Measurements from ENCODE around the gene FBXO42.

GRCh38 chr1:16211824-16212223, 140.5 kb downstream of the FBXO42 start:
- no peak for TF ChIP-seq MAX (IDR thresholded peaks at IDR 0.05; ENCODE audit: low read depth, low read length)
- no peak for TF ChIP-seq CTCF (IDR thresholded peaks at IDR 0.05; ENCODE audit: low read depth, low read length)
- TF ChIP-seq POLR2A (IDR thresholded peaks at IDR 0.05; ENCODE audit: extremely low read depth, insufficient read length), result no peak
- TF ChIP-seq MYC (IDR thresholded peaks at IDR 0.05; ENCODE audit: low read depth, low read length), result no peak
